Measurements from ENCODE around the gene PARD3.

Gene PARD3

DNA sequence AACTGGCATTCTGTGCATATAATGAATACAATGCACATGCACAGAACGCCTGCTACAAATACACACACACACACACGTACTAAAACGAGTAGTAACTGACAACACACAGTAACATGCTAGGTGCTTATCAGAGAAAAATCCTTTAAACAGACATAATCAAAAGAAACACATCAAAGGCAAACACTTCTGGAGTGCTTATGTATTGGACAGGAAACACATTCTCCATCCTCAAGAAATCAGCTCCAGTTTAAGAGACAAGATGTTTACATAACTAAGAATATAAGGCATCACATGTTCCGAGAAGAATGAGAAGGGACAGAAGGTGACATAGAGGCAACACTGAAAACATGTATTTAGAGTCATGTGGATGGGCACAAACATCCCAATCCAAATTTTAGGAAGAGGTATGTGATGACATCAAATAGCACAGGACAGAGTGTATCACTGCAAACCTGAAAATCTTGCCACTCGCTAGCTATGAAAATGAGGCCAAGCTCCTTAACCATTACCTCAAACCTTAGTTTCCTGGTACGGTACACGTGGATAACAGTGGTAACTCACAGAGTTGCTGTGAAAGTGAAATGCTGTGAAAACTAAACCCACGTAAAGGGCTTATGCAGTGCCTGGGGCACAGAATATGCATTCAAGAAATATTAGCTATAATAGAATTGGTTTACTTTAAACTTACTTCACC is 619.6 kb downstream of the PARD3 start:
- FAIRE-seq = no peak

- FAIRE-seq = peak; percentile 93
Measured at GRCh38 chr10:34193931-34194626, 621.0 kb downstream of the PARD3 start.

DNA sequence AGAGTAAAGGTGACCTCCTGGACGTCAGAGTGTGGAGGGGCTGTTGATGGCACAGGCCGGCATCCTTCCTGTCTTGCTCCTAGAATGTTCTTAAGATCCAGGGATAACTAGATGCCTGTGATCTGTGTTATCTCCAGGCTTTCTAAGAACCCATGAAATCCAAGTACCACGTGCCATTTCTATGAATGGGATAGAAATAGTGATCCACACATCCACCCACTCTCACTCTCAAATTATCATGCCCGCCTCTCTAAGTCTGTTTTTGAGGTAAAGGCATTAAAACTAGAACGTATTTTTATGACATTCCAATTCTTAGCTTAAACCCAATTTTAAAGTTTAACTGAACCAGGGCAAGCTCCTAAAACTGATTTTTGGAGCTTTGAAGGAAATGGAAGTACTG is 622.5 kb downstream of the PARD3 start:
- FAIRE-seq = no peak

DNA sequence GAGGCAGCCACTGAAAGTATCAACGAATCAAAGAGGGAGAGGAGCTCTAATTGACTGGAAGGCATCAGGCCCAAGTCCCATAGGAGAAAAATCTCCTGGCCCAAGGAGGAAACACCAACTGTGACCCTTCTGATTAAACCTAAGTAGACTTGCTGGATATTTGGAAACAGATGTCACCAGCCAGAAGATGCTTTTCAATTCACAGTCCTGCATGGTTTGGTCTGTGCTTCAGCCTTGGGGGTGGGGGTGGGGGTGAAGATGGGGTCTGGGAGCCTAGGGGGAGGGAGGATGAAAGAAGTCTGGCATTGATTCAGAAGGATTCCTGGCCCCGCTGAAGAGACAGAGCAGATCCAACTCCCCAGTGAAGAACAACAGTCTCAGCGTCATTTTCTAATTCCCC is 623.7 kb downstream of the PARD3 start:
- no peak for FAIRE-seq

GRCh38 chr10:34190580-34190979 is 624.5 kb downstream of the PARD3 start:
- FAIRE-seq = no peak

DNA sequence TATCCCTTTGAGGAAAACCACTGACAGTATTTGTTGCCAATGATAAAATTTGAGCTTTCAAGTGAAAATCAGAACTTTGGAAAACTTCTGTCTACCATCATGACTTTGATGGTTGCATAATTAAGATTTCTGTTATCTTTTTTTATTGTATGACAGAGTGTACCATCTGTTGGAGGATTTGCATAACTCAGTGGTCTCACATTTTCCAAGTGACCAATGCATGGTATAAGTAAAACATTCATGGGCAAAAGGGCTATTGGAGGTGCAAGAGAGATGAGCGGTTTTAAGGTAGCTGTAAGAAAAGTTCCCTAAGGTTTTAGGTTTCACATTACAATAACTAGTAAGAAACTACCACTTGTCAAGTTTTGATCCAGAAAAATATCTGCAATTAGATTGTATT is 625.3 kb downstream of the PARD3 start:
- no peak for FAIRE-seq

DNA sequence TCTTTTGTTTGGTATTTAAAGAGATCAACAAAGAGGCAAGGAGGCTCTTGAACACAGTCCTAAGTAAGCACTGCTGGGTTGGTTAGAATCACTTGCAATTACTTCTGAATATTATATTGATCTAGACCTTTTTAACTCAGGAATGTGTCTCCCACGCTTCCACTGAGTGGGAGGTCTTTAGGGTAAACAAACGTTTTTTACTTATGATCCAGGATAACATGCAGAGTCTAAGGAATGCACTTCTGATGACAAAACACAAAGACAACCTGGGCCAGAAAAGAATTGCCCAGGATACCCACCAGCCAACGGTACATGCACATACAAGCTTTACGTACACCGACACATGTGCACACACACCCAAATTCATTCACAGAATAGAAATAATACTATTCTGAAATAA is 626.9 kb downstream of the PARD3 start:
- no peak for FAIRE-seq

DNA sequence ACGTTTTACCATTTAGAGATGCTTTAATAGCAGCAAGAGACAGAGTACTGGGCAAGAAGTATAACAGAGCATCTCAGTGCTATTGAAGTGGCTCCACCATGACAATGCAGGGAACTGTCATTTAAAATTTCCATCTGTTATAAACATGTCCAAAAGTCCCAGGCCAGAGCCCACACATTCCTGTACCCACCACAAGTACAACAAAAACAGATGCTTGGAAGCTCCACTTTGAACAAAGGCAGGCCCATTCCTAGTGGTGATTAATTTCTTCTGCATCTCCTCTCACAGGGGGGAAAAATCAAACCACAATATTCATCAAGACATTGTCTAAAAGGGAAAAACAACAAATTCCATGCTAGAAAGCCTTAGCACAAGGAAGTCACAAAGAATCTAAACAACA is 627.9 kb downstream of the PARD3 start:
- no peak for FAIRE-seq

GRCh38 chr10:34186745-34187144 is 628.4 kb downstream of the PARD3 start:
- FAIRE-seq = no peak

DNA sequence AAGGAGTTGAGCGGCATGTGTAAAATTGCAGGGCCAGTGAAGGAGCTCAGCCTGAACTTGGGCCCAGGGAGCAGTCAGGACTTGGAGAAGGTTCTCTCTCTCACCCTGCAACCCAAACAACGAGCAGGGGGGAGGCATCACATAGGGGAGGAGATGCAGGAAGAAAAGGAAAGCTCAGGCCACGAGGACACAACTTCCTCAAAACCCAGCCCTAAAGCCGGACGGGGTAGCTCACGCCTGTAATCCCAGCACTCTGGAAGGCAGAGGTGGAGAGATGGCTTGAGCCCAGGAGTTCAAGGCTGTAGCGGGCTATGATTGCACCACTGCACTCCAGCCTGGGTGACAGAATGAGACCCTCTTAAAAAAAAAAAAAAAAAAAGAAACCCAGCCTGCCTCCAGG is 629.1 kb downstream of the PARD3 start:
- FAIRE-seq = no peak

- FAIRE-seq = no peak
Measured at GRCh38 chr10:34184939-34185386, 630.1 kb downstream of the PARD3 start.

- FAIRE-seq = no peak
Measured at GRCh38 chr10:34184397-34184796, 630.7 kb downstream of the PARD3 start.

DNA sequence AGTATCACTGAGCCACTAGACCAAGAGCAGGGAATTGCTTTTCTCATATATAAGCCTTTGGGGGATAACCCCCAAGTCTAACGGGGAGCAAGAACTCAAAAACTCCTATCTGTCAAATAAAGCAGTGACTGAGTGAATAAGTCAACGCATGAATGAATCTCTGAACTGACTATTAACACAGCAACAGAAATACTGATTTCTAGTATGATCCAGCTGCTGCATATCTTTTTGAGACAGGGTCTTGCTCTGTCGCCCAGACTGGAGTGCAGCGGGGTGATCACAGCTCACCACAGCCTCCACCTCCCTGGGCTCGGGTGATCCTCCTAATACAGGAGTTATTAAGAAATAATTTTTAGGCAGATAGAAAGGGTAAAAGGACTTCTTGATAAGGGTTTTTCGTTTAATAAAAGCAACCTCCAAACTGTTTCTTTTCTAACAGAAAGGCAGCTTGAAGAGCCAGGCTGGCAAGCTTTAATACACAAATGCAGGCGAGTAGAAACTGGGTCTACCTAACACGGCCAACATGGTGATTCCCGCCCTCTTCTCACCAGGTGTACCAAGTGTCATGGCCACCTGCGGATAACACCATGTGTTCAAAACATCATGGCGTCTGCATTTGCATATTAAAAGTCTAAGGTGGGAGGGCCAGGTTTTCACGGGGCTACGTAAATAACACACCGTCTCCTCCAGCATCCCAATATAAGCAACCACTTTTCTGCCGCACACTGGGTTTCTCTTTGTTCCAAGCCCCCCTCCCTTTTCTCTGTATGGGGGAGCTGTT is 631.9 kb downstream of the PARD3 start:
- no peak for FAIRE-seq

- no peak for FAIRE-seq
Measured at GRCh38 chr10:34181553-34182300, 633.4 kb downstream of the PARD3 start.

GRCh38 chr10:34180749-34181148 is 634.3 kb downstream of the PARD3 start:
- FAIRE-seq = no peak

GRCh38 chr10:34179280-34179679 is 635.8 kb downstream of the PARD3 start:
- no peak for FAIRE-seq

- no peak for FAIRE-seq
Measured at GRCh38 chr10:34178756-34179155, 636.3 kb downstream of the PARD3 start.

DNA sequence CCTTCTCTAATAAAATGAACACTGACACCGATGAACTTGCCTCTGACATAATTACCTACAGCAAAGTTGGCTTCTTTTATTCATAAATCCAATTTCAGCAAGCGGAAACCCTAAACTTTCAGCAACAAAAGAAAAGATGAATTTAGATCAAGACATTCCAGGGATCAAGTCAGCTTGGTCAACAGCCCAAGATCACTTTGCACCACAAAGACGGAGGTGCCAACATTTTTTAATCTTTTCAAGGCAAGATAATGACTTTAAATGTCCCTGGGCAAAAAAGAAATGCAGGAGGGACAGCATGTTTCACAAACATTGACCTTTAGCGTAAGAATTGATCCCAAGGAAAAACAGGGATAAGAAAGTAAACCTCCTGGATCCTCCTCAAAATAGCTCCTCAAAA is 636.9 kb downstream of the PARD3 start:
- FAIRE-seq = no peak

DNA sequence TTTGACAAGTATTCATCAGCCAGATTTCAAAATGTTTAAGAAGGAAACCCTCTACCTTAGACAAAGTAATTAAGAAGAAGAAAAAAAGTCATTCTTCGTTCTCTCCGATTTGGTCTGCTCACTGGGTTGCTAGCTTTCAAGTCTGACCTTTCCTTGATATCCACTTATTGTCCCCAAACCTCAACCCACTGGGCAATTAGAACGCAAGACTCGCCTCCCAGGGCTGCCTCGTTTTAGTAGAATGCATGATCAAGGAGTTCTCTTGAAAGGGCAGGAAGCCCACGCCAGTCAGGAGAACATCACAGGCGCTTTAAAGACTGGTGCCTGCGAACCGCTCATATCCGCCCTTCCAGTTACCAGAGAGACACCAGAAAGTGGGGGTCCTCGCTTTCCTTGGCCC is 637.7 kb downstream of the PARD3 start:
- FAIRE-seq = no peak

- FAIRE-seq = no peak
Measured at GRCh38 chr10:34176351-34176750, 638.7 kb downstream of the PARD3 start.

GRCh38 chr10:34175121-34175520 is 640.0 kb downstream of the PARD3 start:
- no peak for FAIRE-seq

GRCh38 chr10:34172936-34173533 is 642.1 kb downstream of the PARD3 start:
- no peak for FAIRE-seq
